Right lobe of liver (tissue), 6 donors: ENCODE data around the gene FKBP7. TPM values are rescaled to one million over a fixed set of nuclear protein-coding genes. Genes with fewer than 3 reads are reported as not detected.

Experiments used
- ATAC-seq, 4 donors: fragments of 200-7000 bp; cut with Tn5 transposase; one replicate each; pipeline ENCODE4 v1.9.1; 2020; ENCODE audit warnings: mild to moderate bottlenecking in 4 of 4, moderate library complexity in 4 of 4
- DNase-seq, 3 donors: peaks; one replicate each; pipeline ENCODE4 v3.0.0-alpha.2; 2020
- H3K27ac ChIP-seq, 3 donors: fragments of 200-600 bp; one replicate each; pipeline ENCODE4 v1.8.0; 2022
- H3K27me3 ChIP-seq, 2 donors: fragments of 200-600 bp; one replicate each; pipeline ENCODE4 v1.8.0; 2022
- H3K36me3 ChIP-seq, 4 donors: fragments of 200-600 bp; sonication (generic) in 1 of 4; one replicate each; pipeline versions ENCODE4 v1.5.1 to v1.8.0; 2017 to 2022; ENCODE audit warnings: control low read depth in 1 of 4
- H3K4me1 ChIP-seq, 4 donors: fragments of 200-600 bp; sonication (generic) in 1 of 4; one replicate each; pipeline versions ENCODE4 v1.5.1 to v1.8.0; 2017 to 2022; ENCODE audit warnings: control low read depth in 1 of 4
- H3K4me3 ChIP-seq, 3 donors: fragments of 200-600 bp; one replicate each; pipeline ENCODE4 v1.8.0; 2022
- H3K9me3 ChIP-seq, 4 donors: fragments of 200-600 bp; sonication (generic) in 1 of 4; one replicate each; pipeline versions ENCODE4 v1.5.1 to v1.8.0; 2017 to 2022; ENCODE audit warnings: control low read depth in 1 of 4
- CTCF ChIP-seq, 4 donors: fragments of 200-600 bp in 3 of 4; fragments of 450-650 bp in 1 of 4; IDR thresholded peaks; one replicate each; pipeline versions ENCODE4 v1.5.1 to v1.8.0; 2016 to 2022; ENCODE audit warnings: antibody characterized with exemption in 4 of 4, mild to moderate bottlenecking in 2 of 4
- POLR2A ChIP-seq: fragments of 450-650 bp; IDR thresholded peaks from one replicate; pipeline ENCODE4 v1.6.1; 2017; ENCODE audit warnings: antibody characterized with exemption, mild to moderate bottlenecking
- WGBS: methylation state at CpG from one replicate; pipeline ENCODE4 v1.1.6; 2018; ENCODE audit warnings: low coverage, low lambda C conversion rate; ENCODE audit not compliant: insufficient coverage; ENCODE audit errors: missing lambda C conversion rate; 5-methylcytosine and 5-hydroxymethylcytosine counted together
- intact Hi-C, 2 donors: fragments of 100-400 bp; cut with DNase I; formaldehyde crosslinking; loops; one replicate each; pipeline versions ENCODE4 v1.11.2 to v1.14.1; 2022
- total RNA-seq, 6 experiments: library from RNA; depleted of rRNA in 2 of 6; stranded (reverse); fragments of >200 nt in 2 of 6; fragmentation: NEBNext Ultra II Directional in 3 of 6; extraction: Animal tissue kit (Norgen Biotek cat#: 25700) in 3 of 6; gene quantifications; one replicate each; pipeline versions ENCODE4 v1.1.0 to v1.2.4, GENCODE V29; 2016 to 2023
- donor health status: DM: no; HTN: yes; CAD: no.
- donor health status: DM: no; HTN: no; CAD: no.
- donor health status: DM: no; HTN: no; CAD: no.
- donor health status: DM: no; HTN: yes; CAD: no.
- donor health status: DM: no; HTN: yes; CAD: no.

Gene FKBP7
- total RNA-seq, 6 experiments from 2014 or later = 2.5 to 12.7 (median 4.8) TPM

- H3K4me3 ChIP-seq = no peak overlapping the region
- no peak overlapping the region for H3K27ac ChIP-seq
- no peaks in the 10 kb centered on the region for H3K27me3 ChIP-seq
- 36% methylated on average over 1 of the region's 1 CpG for WGBS
- peaks cover 0 to 15% (median 0%) of the 10 kb centered on the region in 4 donors for H3K4me1 ChIP-seq
- peaks cover 0 to 34% (median 4%) of the 10 kb centered on the region in 4 donors for H3K36me3 ChIP-seq
- intact Hi-C loops = no loop called here
- TF ChIP-seq POLR2A (no peak), CTCF (IDR thresholded peaks at IDR 0.05) (no peak)
- ATAC-seq (no peak), DNase-seq (no peak)
- H3K9me3 ChIP-seq = no peaks in the 10 kb centered on the region
Observed at GRCh38 chr2:178506949-178507348, 28.5 kb upstream of the FKBP7 start.

- intact Hi-C loops = no loop called here
- Histone ChIP-seq H3K27me3 (no peaks in the 10 kb centered on the region), H3K4me3 (no peak overlapping the region), H3K27ac (no peak overlapping the region), H3K9me3 (no peaks in the 10 kb centered on the region), H3K4me1 (peaks cover 0 to 15% (median 0%) of the 10 kb centered on the region in 4 donors), H3K36me3 (peaks cover 0 to 38% (median 6%) of the 10 kb centered on the region in 4 donors)
- DNase-seq = no peak
- WGBS = 93% methylated on average over 2 of the region's 2 CpGs
- no peak for TF ChIP-seq CTCF (IDR thresholded peaks at IDR 0.05)
- no peak for TF ChIP-seq POLR2A
- peak; percentile 37 to 76 (median 60) for ATAC-seq
Observed at GRCh38 chr2:178506524-178506923, 28.1 kb upstream of the FKBP7 start.

- Histone ChIP-seq H3K9me3 (no peaks in the 10 kb centered on the region), H3K4me3 (no peak overlapping the region), H3K36me3 (peaks cover 0 to 42% (median 10%) of the 10 kb centered on the region in 4 donors), H3K27ac (no peak overlapping the region), H3K27me3 (no peaks in the 10 kb centered on the region), H3K4me1 (peaks cover 0 to 15% (median 0%) of the 10 kb centered on the region in 4 donors)
- 59% methylated on average over 1 of the region's 1 CpG for WGBS
- TF ChIP-seq CTCF (IDR thresholded peaks at IDR 0.05) = no peak
- DNase-seq (no peak), ATAC-seq (peak in 2 of 4 donors; percentile 31 to 50)
- intact Hi-C loops = no loop called here
Observed at GRCh38 chr2:178506101-178506500, 27.7 kb upstream of the FKBP7 start.

GRCh38 chr2:178502751-178503150 is 24.4 kb upstream of the FKBP7 start:
- no peak for TF ChIP-seq CTCF (IDR thresholded peaks at IDR 0.05)
- no peak for TF ChIP-seq POLR2A
- intact Hi-C loops = no loop called here
- no peak overlapping the region for H3K4me3 ChIP-seq
- WGBS = 44% methylated on average over 4 of the region's 4 CpGs
- peaks cover 0 to 15% (median 0%) of the 10 kb centered on the region in 4 donors for H3K4me1 ChIP-seq
- DNase-seq = no peak
- H3K27me3 ChIP-seq = no peaks in the 10 kb centered on the region
- H3K36me3 ChIP-seq = peaks cover 0 to 66% (median 21%) of the 10 kb centered on the region in 4 donors
- ATAC-seq = no peak
- no peaks in the 10 kb centered on the region for H3K9me3 ChIP-seq
- H3K27ac ChIP-seq = no peak overlapping the region

GRCh38 chr2:178499640-178500039 is 21.2 kb upstream of the FKBP7 start:
- no peak for ATAC-seq

More at GRCh38 chr2:178499640-178500039, 21.2 kb upstream of the FKBP7 start:
- DNase-seq = no peak
- H3K36me3 ChIP-seq = peaks cover 0 to 90% (median 23%) of the 10 kb centered on the region in 4 donors
- TF ChIP-seq POLR2A (no peak), CTCF (IDR thresholded peaks at IDR 0.05) (no peak)
- H3K27me3 ChIP-seq = no peaks in the 10 kb centered on the region
- no peak overlapping the region for H3K4me3 ChIP-seq
- intact Hi-C loops = no loop called here
- no peaks in the 10 kb centered on the region for H3K4me1 ChIP-seq
- WGBS = no CpG with 5 or more reads among the region's 3 CpGs
- no peak overlapping the region for H3K27ac ChIP-seq
- no peaks in the 10 kb centered on the region for H3K9me3 ChIP-seq
